Transverse colon (tissue), 3 donors: ENCODE measurements around the gene THY1.

Experiments
- EP300 ChIP-seq: sonication (generic); formaldehyde crosslinking; IDR thresholded peaks from one replicate; pipeline ENCODE4 v1.6.1; 2017; ENCODE audit warnings: antibody characterized with exemption, low read depth
- TF ChIP-seq, protein P1 (sequence below), 5 experiments: fragments of 200-600 bp in 3 of 5; fragments of 450-650 bp in 2 of 5; sonication (generic) in 3 of 5; IDR thresholded peaks; 1 replicate in 2 of 5; 2 replicates in 3 of 5; pipeline ENCODE4 v1.5.1; 2016 to 2017; ENCODE audit warnings: antibody characterized with exemption in 5 of 5, inconsistent platforms in 3 of 5, mild to moderate bottlenecking in 2 of 5, moderate library complexity in 1 of 5

DNA sequence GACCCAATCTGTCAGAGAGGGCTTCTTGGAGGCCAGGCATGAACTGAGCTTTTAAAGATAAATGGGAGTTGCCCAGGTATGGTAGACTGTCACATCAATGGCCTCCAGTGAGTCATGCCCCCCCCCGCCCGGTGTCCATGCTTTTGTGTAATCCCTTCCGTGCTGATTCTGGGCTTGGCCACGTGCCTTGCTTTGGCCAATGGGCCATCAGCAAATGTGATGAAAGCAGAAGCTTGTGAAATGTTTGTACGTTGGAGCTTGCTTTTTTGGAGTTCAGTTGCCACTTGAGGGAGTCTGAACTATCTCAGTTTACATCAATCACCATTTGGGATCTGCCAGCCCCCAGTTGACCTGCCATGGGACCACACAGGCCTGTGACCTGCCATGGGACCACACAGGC is 4.3 kb upstream of the THY1 start:
- TF ChIP-seq EP300: no peak
- TF ChIP-seq, protein P1, sequence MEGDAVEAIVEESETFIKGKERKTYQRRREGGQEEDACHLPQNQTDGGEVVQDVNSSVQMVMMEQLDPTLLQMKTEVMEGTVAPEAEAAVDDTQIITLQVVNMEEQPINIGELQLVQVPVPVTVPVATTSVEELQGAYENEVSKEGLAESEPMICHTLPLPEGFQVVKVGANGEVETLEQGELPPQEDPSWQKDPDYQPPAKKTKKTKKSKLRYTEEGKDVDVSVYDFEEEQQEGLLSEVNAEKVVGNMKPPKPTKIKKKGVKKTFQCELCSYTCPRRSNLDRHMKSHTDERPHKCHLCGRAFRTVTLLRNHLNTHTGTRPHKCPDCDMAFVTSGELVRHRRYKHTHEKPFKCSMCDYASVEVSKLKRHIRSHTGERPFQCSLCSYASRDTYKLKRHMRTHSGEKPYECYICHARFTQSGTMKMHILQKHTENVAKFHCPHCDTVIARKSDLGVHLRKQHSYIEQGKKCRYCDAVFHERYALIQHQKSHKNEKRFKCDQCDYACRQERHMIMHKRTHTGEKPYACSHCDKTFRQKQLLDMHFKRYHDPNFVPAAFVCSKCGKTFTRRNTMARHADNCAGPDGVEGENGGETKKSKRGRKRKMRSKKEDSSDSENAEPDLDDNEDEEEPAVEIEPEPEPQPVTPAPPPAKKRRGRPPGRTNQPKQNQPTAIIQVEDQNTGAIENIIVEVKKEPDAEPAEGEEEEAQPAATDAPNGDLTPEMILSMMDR (IDR thresholded peaks at IDR 0.05): no peak
